IMR-90 (cell line): Measurements from ENCODE around the gene MAP3K5. TPM values are rescaled to one million over a fixed set of nuclear protein-coding genes. Genes with fewer than 3 reads are reported as not detected.

Experiments
- ATAC-seq: fragments of 200-7000 bp; cut with Tn5 transposase; 2 replicates; pipeline ENCODE4 v1.9.1; 2020; ENCODE audit warnings: low read depth, mild to moderate bottlenecking, moderate library complexity
- BruUV-seq: library from RNA; stranded (reverse); fragments of 400-500 nt; replicated peaks from 2 replicates; lab custom pipeline; 2021; lab: Mats Ljungman, UMichigan
- CTCF ChIA-PET: fragments of 300-600 bp; formaldehyde crosslinking; extraction: SDS; loops from one replicate; lab custom pipeline; 2021; ENCODE audit warnings: antibody characterized with exemption; lab: Yijun Ruan, JAX
- POLR2A ChIA-PET: fragments of 300-600 bp; sonication (Branson Sonifier 250); formaldehyde crosslinking; loops from one replicate; lab custom pipeline; 2022; ENCODE audit warnings: antibody characterized with exemption; ENCODE audit not compliant: unreplicated experiment; lab: Charles Lee
- DNase-seq: peaks from one replicate; pipeline ENCODE4 v3.0.0; 2013
- H2AFZ ChIP-seq: replicated peaks from 2 replicates; pipeline ENCODE3; 2013; ENCODE audit warnings: low read length, mild to moderate bottlenecking; ENCODE audit not compliant: poor library complexity
- H2AK5ac ChIP-seq: 2 replicates; pipeline ENCODE4 v1.6.1; 2013; ENCODE audit warnings: low read depth, low read length, inconsistent platforms
- H2AK9ac ChIP-seq: replicated peaks from 2 replicates; pipeline ENCODE3; 2013; ENCODE audit warnings: mild to moderate bottlenecking, low read depth, low read length, moderate library complexity; ENCODE audit not compliant: poor library complexity
- H2BK120ac ChIP-seq: 2 replicates; pipeline ENCODE4 v1.6.1; 2013; ENCODE audit warnings: low read depth, low read length, inconsistent platforms
- H2BK15ac ChIP-seq: 3 replicates; pipeline ENCODE4 v1.6.1; 2013; ENCODE audit warnings: low read depth, low read length, inconsistent platforms
- H2BK20ac ChIP-seq: 2 replicates; pipeline ENCODE4 v1.6.1; 2013; ENCODE audit warnings: low read depth, mild to moderate bottlenecking, inconsistent platforms, low read length, moderate library complexity
- H2BK5ac ChIP-seq: 2 replicates; pipeline ENCODE4 v1.6.1; 2013; ENCODE audit warnings: mild to moderate bottlenecking, low read depth, low read length, inconsistent platforms; ENCODE audit not compliant: poor library complexity, severe bottlenecking
- H3K14ac ChIP-seq: replicated peaks from 2 replicates; pipeline ENCODE4 v1.6.1; 2013; ENCODE audit warnings: low read depth, low read length, inconsistent platforms
- H3K18ac ChIP-seq: 2 replicates; pipeline ENCODE4 v1.6.1; 2013; ENCODE audit warnings: low read depth, low read length, control low read depth
- H3K23ac ChIP-seq: 2 replicates; pipeline ENCODE4 v1.6.1; 2013; ENCODE audit warnings: low read depth, low read length, inconsistent platforms
- H3K27ac ChIP-seq: 2 replicates; pipeline ENCODE4 v1.5.1; 2013; ENCODE audit warnings: mild to moderate bottlenecking, control low read depth, low read length; ENCODE audit not compliant: insufficient read depth
- H3K27me3 ChIP-seq: 2 replicates; pipeline ENCODE4 v1.6.1; 2013; ENCODE audit warnings: low read length; ENCODE audit not compliant: control insufficient read depth, insufficient read depth
- H3K36me3 ChIP-seq: 2 replicates; pipeline ENCODE4 v1.6.1; 2013; ENCODE audit warnings: low read length, mixed read lengths; ENCODE audit not compliant: control insufficient read depth, insufficient read depth
- H3K4ac ChIP-seq: 2 replicates; pipeline ENCODE4 v1.6.1; 2013; ENCODE audit warnings: low read depth, low read length, inconsistent platforms
- H3K4me1 ChIP-seq: 2 replicates; pipeline ENCODE4 v1.6.1; 2013; ENCODE audit warnings: low read length, mixed read lengths; ENCODE audit not compliant: control insufficient read depth, insufficient read depth
- H3K4me2 ChIP-seq: 2 replicates; pipeline ENCODE4 v1.6.1; 2013; ENCODE audit warnings: low read depth, mild to moderate bottlenecking, control low read depth, low read length, moderate library complexity
- H3K4me3 ChIP-seq: 2 replicates; pipeline ENCODE4 v1.5.1; 2013; ENCODE audit warnings: low read depth, mild to moderate bottlenecking, control low read depth, low read length, moderate library complexity; ENCODE audit not compliant: insufficient read depth
- H3K56ac ChIP-seq: 2 replicates; pipeline ENCODE4 v1.6.1; 2013; ENCODE audit warnings: low read length, inconsistent platforms; ENCODE audit not compliant: insufficient read depth; ENCODE audit errors: extremely low read depth
- H3K79me1 ChIP-seq, 2 experiments: 2 replicates each; pipeline ENCODE4 v1.6.1; 2013; ENCODE audit warnings: low read length in 2 of 2, inconsistent platforms in 1 of 2, low read depth in 1 of 2
- H3K9ac ChIP-seq: 2 replicates; pipeline ENCODE4 v1.6.1; 2013; ENCODE audit warnings: low read depth, low read length, control low read depth
- H3K9me1 ChIP-seq: 2 replicates; pipeline ENCODE4 v1.6.1; 2013; ENCODE audit warnings: low read length, inconsistent platforms; ENCODE audit not compliant: insufficient read depth
- H3K9me3 ChIP-seq: 2 replicates; pipeline ENCODE4 v1.6.1; 2013; ENCODE audit warnings: low read length; ENCODE audit not compliant: control insufficient read depth, insufficient read depth
- H4K20me1 ChIP-seq: 2 replicates; pipeline ENCODE4 v1.6.1; 2013; ENCODE audit warnings: low read length, inconsistent platforms; ENCODE audit not compliant: insufficient read depth
- H4K5ac ChIP-seq: 2 replicates; pipeline ENCODE4 v1.6.1; 2013; ENCODE audit warnings: mild to moderate bottlenecking, low read depth, low read length, control low read depth
- H4K8ac ChIP-seq, 2 experiments: 2 replicates each; pipeline ENCODE4 v1.6.1; 2013; ENCODE audit warnings: low read depth in 2 of 2, low read length in 2 of 2, control low read depth in 1 of 2, inconsistent platforms in 1 of 2
- H4K91ac ChIP-seq: 2 replicates; pipeline ENCODE4 v1.6.1; 2013; ENCODE audit warnings: low read depth, low read length, inconsistent platforms; ENCODE audit not compliant: insufficient read depth
- CEBPB ChIP-seq: IDR thresholded peaks from 2 replicates; pipeline ENCODE4 v1.6.1; 2012; ENCODE audit warnings: low read depth, low read length, improper control_type of control experiment
- CHD1 ChIP-seq: IDR thresholded peaks from 2 replicates; pipeline ENCODE4 v1.6.1; 2012; ENCODE audit warnings: low read depth, low read length, improper control_type of control experiment
- MAFK ChIP-seq: IDR thresholded peaks from 2 replicates; pipeline ENCODE4 v1.6.1; 2012; ENCODE audit warnings: low read depth, low read length, improper control_type of control experiment
- MAZ ChIP-seq: IDR thresholded peaks from 2 replicates; pipeline ENCODE4 v1.6.1; 2012; ENCODE audit warnings: low read depth, mild to moderate bottlenecking, low read length, improper control_type of control experiment, moderate library complexity, borderline replicate concordance
- NFE2L2 ChIP-seq: fragments of 150-350 bp; IDR thresholded peaks from 2 replicates; pipeline ENCODE4 v1.6.1; 2016; ENCODE audit warnings: low read depth, mild to moderate bottlenecking, low read length
- RCOR1 ChIP-seq: IDR thresholded peaks from 2 replicates; pipeline ENCODE4 v1.6.1; 2012; ENCODE audit warnings: mild to moderate bottlenecking, low read length, improper control_type of control experiment; ENCODE audit not compliant: insufficient replicate concordance
- WGBS, 2 experiments: methylation state at CpG; one replicate each; pipeline versions ENCODE4 v1.1.5 to v1.1.7; 2013; ENCODE audit warnings: missing lambda C conversion rate in 2 of 2; ENCODE audit not compliant: insufficient read length in 1 of 2; ENCODE audit errors: extremely low coverage in 2 of 2; 5-methylcytosine and 5-hydroxymethylcytosine counted together
- dilution Hi-C: fragments of 300-500 bp; cut with HindIII; formaldehyde crosslinking; loops from one replicate; pipeline ENCODE4 v1.14.3; 2018; ENCODE audit warnings: low sequenced_read_pairs; ENCODE audit not compliant: unreplicated experiment
- in situ Hi-C: fragments of 300-500 bp; cut with MboI; formaldehyde crosslinking; loops from 3 replicates; pipeline ENCODE4 v1.14.3; 2019; ENCODE audit warnings: low sequenced_read_pairs, inconsistent platforms, mixed read lengths
- intact Hi-C: fragments of 100-400 bp; cut with micrococcal nuclease; formaldehyde crosslinking; loops from 2 replicates; pipeline ENCODE4 v1.10.0; 2022
- polyA plus RNA-seq, 3 experiments: library from polyadenylated mRNA; depleted of rRNA; stranded (reverse); fragments of >200 nt; gene quantifications; 2 replicates each; pipeline ENCODE4 v1.2.3, GENCODE V29; 2012; ENCODE audit warnings: low replicate concordance in 1 of 3
- total RNA-seq: library from RNA; depleted of rRNA; stranded (reverse); fragments of >200 nt; gene quantifications from 2 replicates; pipeline ENCODE4 v1.2.3, GENCODE V29; 2012

Gene MAP3K5
- total and polyA plus RNA-seq, 2 of the 4 experiments (the other 2 are of a cell fraction) = 5.4 to 17.6 TPM

DNA sequence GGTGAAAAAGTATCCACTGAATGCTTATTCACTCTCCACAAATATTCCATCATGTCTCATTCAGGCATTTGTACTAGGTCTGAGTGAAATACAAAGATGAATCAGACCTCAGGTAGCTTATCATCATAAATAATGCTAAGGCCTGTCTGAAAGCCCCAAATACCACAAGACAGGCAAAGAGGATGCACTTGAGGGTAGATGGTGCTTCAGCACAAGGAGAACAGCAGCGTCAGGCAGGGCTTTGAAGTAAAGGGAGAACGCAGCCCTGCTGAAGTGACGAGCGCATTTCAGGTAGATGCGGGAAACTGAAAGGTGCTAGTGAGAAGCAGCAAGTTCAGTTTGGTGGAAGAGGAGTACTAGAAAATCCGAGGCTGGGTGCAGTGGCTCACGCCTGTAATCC lies 38.7 kb downstream of the MAP3K5 start:
- no CpG with 5 or more reads among the region's 7 CpGs for WGBS, 2 experiments
- Histone ChIP-seq H4K5ac (no peak overlapping the region), H2AK9ac (no peak overlapping the region), H2BK15ac (no peak overlapping the region), H3K4me1 (peaks cover 8% of the 10 kb centered on the region), H2BK120ac (no peak overlapping the region), H2BK5ac (no peak overlapping the region), H3K4me2 (no peak overlapping the region), H3K27ac (no peak overlapping the region), H4K20me1 (peaks cover 22% of the 10 kb centered on the region; the same call in 1 of the 2 replicates), H4K91ac (no peak overlapping the region), H2AFZ (no peak overlapping the region), H3K4me3 (no peak overlapping the region), H3K23ac (no peak overlapping the region), H4K8ac (no peak overlapping the region), H2BK20ac (no peak overlapping the region), H3K79me1 (peaks cover 46 to 80% of the 10 kb centered on the region in 2 experiments), H3K9me1 (peaks cover 15% of the 10 kb centered on the region), H2AK5ac (no peak overlapping the region), H3K18ac (no peak overlapping the region), H3K36me3 (no peaks in the 10 kb centered on the region), H3K9me3 (no peaks in the 10 kb centered on the region), H3K4ac (no peak overlapping the region), H3K14ac (0 out of 2 replicates have a peak overlapping the region, but pooled peaks have one; percentile 14), H3K9ac (no peak overlapping the region), H3K56ac (no peak overlapping the region), H3K27me3 (no peaks in the 10 kb centered on the region)
- BruUV-seq = no TSS peak
- TF ChIP-seq CEBPB (no peak), NFE2L2 (no peak), CHD1 (no peak), RCOR1 (no peak), MAFK (no peak), MAZ (no peak)
- no peak for ATAC-seq
- dilution Hi-C loops = no loop called here
- POLR2A ChIA-PET = no interaction called here
- intact Hi-C loops = no loop called here
- in situ Hi-C loops = no loop called here
- no peak for DNase-seq
- CTCF ChIA-PET = no interaction called here
